ENCODE measurements around the gene SERPINB7.

DNA sequence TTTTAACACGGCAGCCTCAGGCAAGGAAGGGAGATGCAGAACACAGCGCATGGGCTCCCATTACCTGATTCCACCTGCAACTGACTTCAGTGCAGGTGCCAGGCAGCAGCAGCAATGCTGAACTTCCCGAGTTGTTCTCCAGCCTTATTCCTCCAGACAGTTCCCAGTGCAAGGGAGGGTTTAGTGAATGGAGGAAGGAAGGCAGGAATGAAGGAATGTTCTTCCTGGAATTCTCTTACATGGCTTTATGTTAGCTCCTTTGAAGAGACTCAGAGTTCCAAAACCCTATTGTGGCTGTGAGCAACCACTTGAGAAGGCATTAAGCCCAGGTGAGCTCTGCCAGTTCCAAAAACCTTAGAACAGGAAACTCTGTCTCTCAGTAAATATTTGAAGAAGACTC is 45.5 kb downstream of the SERPINB7 start:
- TF ChIP-seq, protein P1, sequence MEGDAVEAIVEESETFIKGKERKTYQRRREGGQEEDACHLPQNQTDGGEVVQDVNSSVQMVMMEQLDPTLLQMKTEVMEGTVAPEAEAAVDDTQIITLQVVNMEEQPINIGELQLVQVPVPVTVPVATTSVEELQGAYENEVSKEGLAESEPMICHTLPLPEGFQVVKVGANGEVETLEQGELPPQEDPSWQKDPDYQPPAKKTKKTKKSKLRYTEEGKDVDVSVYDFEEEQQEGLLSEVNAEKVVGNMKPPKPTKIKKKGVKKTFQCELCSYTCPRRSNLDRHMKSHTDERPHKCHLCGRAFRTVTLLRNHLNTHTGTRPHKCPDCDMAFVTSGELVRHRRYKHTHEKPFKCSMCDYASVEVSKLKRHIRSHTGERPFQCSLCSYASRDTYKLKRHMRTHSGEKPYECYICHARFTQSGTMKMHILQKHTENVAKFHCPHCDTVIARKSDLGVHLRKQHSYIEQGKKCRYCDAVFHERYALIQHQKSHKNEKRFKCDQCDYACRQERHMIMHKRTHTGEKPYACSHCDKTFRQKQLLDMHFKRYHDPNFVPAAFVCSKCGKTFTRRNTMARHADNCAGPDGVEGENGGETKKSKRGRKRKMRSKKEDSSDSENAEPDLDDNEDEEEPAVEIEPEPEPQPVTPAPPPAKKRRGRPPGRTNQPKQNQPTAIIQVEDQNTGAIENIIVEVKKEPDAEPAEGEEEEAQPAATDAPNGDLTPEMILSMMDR (IDR thresholded peaks at IDR 0.05): no peak
- TF ChIP-seq POLR2A (IDR thresholded peaks at IDR 0.05) (no peak), POLR2AphosphoS5 (IDR thresholded peaks at IDR 0.05) (no peak)

Data from sigmoid colon (tissue), 4 donors.